ENCODE results near the gene TIMM17B. TPM values are rescaled to one million over a fixed set of nuclear protein-coding genes. Genes with fewer than 3 reads are reported as not detected.
"Not testable (repeated sequence)": the region's sequence is repeated elsewhere in the genome, so short reads cannot be mapped to it uniquely, and the experiment has no call there.

Gene TIMM17B
- total RNA-seq, 2 experiments from 2014 or later = 52.9 to 53.2 TPM

DNA sequence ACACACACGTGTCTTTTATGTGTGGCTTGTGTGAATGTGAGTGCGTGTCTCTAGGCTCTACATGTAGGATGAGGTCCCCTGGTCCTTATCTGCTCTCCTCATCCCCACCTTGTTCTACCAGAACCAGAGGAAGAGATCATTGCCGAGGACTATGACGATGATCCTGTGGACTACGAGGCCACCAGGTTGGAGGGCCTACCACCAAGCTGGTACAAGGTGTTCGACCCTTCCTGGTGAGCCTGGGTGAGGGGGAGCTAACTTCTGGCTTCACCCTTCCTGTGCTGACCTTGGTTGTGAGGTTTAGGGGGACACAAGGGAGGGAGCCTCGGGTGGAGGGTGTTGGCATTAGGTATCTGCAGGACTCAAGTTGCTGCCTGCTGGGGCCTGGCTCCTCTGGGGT is 3.5 kb upstream of the TIMM17B start:
- no peak for ATAC-seq
- no peak for DNase-seq
- Mint-ChIP-seq H3K9me3 (ENCODE audit: low read depth) (no peaks in the 10 kb centered on the region), H3K4me3 (no peak overlapping the region), H3K27ac (no peak overlapping the region), H3K4me1 (peaks cover 15% of the 10 kb centered on the region), H3K36me3 (peaks cover 9% of the 10 kb centered on the region), H3K27me3 (no peaks in the 10 kb centered on the region)
- CTCF ChIA-PET = no interaction called here

DNA sequence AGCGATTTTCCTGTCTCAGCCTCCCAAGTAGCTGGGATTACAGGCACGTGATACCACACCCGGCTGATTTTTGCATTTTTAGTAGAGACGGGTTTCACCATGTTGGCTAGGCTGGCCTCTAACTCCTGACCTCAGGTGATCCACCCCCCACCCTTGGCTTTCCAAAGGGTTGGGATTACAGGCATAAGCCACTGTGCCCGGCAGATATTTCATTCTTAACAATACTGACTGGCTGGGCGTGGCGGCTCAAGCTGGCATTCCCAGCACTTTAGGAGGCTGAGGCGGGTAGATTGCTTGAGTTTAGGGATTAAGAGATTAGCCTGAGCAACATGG is 1.5 kb upstream of the TIMM17B start:
- peaks cover 20% of the 10 kb centered on the region for H3K4me1 Mint-ChIP-seq
- no peak overlapping the region for H3K27ac Mint-ChIP-seq
- DNase-seq (no peak), ATAC-seq (no peak)
- H3K4me3 Mint-ChIP-seq = peak overlapping the region; percentile 9
- no peaks in the 10 kb centered on the region for H3K9me3 Mint-ChIP-seq (ENCODE audit: low read depth)
- no peaks in the 10 kb centered on the region for H3K27me3 Mint-ChIP-seq
- H3K36me3 Mint-ChIP-seq = peaks cover 9% of the 10 kb centered on the region
- CTCF ChIA-PET = no interaction called here

DNA sequence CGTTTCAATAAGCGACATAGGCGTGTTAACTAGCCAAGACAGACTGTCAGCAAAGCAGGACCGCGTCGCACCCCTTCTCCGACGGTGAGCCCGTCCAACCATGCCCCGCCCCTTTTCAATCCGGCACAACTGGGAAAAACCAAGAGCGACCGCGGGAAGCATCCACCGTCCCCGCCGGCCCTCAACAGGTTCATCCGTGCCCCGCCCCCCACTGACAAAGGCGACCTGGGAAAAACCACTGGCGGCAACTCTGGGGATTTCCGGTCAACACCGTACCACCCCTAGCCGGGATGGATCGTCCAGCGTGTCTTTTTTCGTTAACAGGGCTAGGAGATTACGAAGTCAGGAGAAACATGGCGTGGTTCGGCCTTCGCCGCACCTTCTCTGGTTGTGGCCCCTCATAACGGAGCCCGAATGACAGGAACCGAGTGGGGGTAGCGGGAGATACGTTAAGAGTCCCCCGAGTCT is 377 bp downstream of the TIMM17B start:
- ATAC-seq = peak; percentile 7
- peak overlapping the region; percentile 97 for H3K27ac Mint-ChIP-seq
- H3K4me3 Mint-ChIP-seq = peak overlapping the region; percentile 80
- peaks cover 7% of the 10 kb centered on the region for H3K36me3 Mint-ChIP-seq
- no peaks in the 10 kb centered on the region for H3K27me3 Mint-ChIP-seq
- peaks cover 24% of the 10 kb centered on the region for H3K4me1 Mint-ChIP-seq
- CTCF ChIA-PET = interaction anchor here (0.9 to 1.4 kb wide), 6 partner anchors 40 to 266 kb away, joined by 3 to 4 read pairs (median 3); no protein-coding TSS in a partner anchor
- no peaks in the 10 kb centered on the region for H3K9me3 Mint-ChIP-seq (ENCODE audit: low read depth)
- peak; percentile 72 for DNase-seq

DNA sequence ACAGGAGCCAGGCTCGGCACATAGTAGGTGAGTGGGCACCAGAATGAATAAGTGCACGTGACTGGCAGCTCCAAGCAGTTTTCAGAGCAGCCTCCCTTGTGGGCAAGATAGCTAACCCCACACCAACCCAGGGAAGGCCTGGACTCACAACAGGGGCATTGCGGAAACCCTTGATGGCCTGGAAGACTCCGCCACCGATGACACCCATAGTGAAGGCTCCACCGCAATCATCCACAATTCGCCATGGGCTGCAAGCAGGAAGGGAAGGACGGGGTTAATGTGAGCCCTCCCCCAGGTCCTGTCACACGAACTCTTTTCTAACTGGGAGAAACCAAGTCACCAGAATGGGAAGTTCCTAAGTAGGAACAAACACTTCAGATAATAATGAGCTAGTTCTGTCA is 957 bp downstream of the TIMM17B start:
- no peak for ATAC-seq
- Mint-ChIP-seq H3K27ac (peak overlapping the region; percentile 97), H3K9me3 (ENCODE audit: low read depth) (no peaks in the 10 kb centered on the region), H3K4me1 (peaks cover 28% of the 10 kb centered on the region), H3K27me3 (no peaks in the 10 kb centered on the region), H3K4me3 (peak overlapping the region; percentile 80), H3K36me3 (peaks cover 3% of the 10 kb centered on the region)
- no peak for DNase-seq
- CTCF ChIA-PET = interaction anchor here (1.0 to 1.4 kb wide), 2 partner anchors 40 to 71 kb away, joined by 3 read pairs; no protein-coding TSS in a partner anchor

DNA sequence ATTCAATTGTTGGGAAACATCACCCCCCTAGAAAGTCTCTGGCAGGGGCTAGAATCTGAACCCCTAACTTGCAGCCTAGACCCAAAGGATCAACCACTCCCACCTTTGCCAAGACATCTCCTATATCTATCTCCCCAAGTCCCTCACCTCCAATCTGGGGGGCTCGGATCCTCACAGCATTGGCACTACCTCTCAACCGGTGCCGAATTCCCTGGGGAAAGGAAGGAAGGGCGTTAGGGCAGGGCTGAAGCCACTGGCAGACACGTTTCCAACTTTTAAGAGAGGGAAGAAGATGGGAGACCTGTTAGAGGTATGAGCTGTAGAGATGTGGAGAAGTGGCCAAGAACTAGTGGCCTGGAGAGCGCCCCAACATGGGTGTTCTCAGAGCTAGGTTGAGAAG is 2.7 kb downstream of the TIMM17B start:
- H3K4me1 Mint-ChIP-seq = peaks cover 36% of the 10 kb centered on the region
- ATAC-seq = no peak

DNA sequence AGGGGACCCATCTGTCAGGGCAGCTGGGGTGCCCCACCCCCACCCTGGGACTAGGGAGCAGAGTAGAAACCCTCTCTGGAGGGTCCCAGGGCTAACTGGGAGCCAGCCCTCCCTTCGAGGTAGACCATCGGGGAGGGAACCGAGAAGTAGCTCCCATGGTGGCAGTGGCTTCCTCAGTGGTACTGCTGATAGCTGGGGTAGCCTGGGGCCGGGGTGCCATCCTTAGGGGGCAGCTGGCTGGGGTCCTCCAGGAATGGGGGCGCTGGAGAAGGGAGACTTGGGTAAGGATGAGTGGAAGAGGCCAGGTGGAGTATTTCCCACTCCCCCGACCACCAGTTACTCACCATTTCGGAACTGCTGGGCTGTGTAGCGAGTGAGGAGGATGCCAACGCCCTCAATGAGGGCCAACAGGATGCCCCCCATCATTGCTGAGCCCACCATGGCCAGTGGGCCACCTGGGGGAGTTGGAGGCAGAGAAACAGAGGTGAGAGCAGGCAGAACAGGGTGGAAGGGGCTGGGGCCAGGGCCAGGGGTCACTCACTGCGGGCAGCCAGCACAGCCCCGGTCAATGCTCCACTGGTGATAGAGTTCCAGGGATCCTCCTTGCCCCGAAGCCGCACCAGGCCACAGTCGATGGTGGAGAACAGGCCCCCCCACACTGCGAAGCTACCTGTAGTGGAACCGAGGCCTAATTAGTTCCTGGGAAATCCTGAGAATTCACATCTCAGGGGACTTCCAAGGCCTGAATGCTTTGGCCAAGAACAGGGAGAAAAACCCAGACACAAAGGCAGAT is 3.8 kb downstream of the TIMM17B start:
- CTCF ChIA-PET = interaction anchor here (1.8 kb wide), 1 partner anchor 23 kb away, joined by 4 read pairs; no protein-coding TSS in a partner anchor
- H3K27me3 Mint-ChIP-seq = no peaks in the 10 kb centered on the region
- H3K4me1 Mint-ChIP-seq = peaks cover 31% of the 10 kb centered on the region
- no peak for DNase-seq
- H3K36me3 Mint-ChIP-seq = peaks cover 3% of the 10 kb centered on the region
- no peak overlapping the region for H3K4me3 Mint-ChIP-seq
- ATAC-seq = no peak
- H3K9me3 Mint-ChIP-seq (ENCODE audit: low read depth) = no peaks in the 10 kb centered on the region
- H3K27ac Mint-ChIP-seq = no peak overlapping the region

More for the DNA sequence above, 2.7 kb downstream of the TIMM17B start:
- Mint-ChIP-seq H3K27ac (peak overlapping the region; percentile 54), H3K4me3 (peak overlapping the region; percentile 23), H3K9me3 (ENCODE audit: low read depth) (no peaks in the 10 kb centered on the region), H3K27me3 (no peaks in the 10 kb centered on the region), H3K36me3 (peaks cover 3% of the 10 kb centered on the region)
- CTCF ChIA-PET = interaction anchor here (1.0 kb wide), 1 partner anchor 43 kb away, joined by 4 read pairs; no protein-coding TSS in a partner anchor
- DNase-seq = no peak

DNA sequence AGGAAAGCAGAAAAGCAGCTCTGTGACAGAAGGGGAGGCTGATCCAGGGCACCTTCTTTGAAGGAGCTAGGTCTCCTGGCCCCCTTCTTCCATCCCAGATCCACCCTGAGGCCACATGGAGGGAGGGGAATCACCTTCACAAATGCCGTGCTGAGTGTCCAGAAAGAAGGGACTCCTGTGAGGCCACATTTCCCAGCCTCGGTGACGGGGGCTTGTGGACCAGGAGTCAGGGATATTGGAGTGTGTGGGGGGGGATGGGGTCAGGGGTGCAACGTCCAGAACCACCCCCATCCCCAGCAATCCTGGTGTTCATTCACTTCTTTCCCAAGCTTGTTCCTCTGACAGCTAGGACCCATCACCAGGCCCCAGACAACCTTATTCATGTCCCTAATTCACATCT is 4.7 kb downstream of the TIMM17B start:
- CTCF ChIA-PET = interaction anchor here (0.9 to 1.8 kb wide), 3 partner anchors 24 to 52 kb away, joined by 3 to 4 read pairs (median 4); no protein-coding TSS in a partner anchor
- H3K27ac Mint-ChIP-seq = peak overlapping the region; percentile 28
- no peaks in the 10 kb centered on the region for H3K27me3 Mint-ChIP-seq
- H3K9me3 Mint-ChIP-seq (ENCODE audit: low read depth) = no peaks in the 10 kb centered on the region
- H3K36me3 Mint-ChIP-seq = peaks cover 3% of the 10 kb centered on the region
- DNase-seq (no peak), ATAC-seq (no peak)
- H3K4me3 Mint-ChIP-seq = no peak overlapping the region
- H3K4me1 Mint-ChIP-seq = peaks cover 30% of the 10 kb centered on the region

DNA sequence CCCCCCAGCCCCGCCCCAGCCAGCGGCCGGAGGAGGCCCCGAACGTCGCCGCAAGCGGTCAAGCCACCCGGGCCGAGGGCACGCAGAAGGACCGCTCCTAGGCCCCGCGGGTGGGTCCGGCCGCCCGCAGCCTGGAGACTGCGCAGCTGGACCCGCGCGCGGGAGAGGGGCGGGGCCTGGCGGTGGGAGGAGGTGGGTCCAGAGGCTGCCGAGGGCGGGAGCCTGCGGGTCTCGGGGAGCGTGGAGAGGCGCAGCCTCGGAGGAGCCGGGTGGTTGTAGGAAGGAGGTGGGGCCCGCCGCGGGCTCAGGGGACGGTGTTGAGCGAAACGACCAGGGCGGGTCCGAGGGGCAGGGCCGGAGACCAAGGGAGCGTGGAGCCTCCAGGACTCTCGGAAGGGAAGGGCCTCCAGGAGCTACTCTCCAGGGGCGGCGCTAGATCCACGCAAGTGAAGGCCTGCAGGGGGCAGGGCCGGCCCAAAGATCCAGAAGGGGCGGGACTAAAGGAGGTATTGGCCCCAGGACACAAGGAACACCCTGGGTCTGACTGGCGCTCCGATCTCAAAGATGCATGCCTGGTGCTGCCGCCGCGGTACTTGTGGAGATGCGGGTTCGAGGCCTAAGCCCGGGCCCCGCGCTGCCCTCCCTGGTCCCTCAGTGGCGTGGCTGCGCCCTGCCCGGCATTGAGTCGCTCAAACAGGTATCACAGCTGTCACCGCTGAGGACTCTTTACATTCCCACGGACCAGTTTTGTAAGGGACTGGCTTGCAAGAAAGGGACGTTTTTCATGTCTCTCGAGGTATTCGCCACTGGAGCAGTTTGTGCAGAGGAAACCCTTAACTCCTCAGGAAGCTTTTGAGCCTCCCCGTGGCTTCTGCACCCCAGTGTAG is 5.9 kb downstream of the TIMM17B start:
- CTCF ChIA-PET = interaction anchor here (0.7 to 2.4 kb wide), 12 partner anchors 20 to 276 kb away, joined by 3 to 7 read pairs (median 4); partner anchors contain the start of genes OTUD5 and SLC35A2
- peaks cover 3% of the 10 kb centered on the region for H3K36me3 Mint-ChIP-seq
- H3K4me3 Mint-ChIP-seq = peak overlapping the region; percentile 75
- DNase-seq (peak; percentile 85), ATAC-seq (peak; percentile 95)
- no peaks in the 10 kb centered on the region for H3K9me3 Mint-ChIP-seq (ENCODE audit: low read depth)
- H3K27ac Mint-ChIP-seq = peak overlapping the region; percentile 72
- H3K4me1 Mint-ChIP-seq = peaks cover 26% of the 10 kb centered on the region
- H3K27me3 Mint-ChIP-seq = no peaks in the 10 kb centered on the region

DNA sequence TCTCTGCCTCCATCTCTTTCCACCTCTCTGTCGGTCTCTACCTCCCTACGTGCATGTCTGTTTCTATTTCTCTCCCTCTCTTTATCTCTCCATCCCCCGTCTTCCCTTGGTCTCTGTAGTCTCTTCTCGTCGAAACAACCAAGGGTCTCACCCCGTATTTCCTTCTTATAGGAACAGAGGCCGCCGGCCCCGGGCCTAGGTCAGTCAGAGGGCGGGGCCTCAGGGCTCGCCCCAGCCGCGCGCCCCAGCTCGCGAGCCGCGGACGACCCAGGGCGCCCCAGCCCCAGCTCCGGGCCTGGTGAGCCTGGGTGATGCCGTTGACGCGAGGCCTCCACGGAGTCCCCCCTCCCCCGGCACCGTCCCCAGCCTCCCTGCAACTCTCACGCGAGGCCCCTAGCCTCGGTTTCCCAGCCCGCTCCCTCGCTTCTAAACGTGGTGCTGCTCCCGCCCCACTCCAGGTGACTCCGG is 6.6 kb downstream of the TIMM17B start:
- peaks cover 3% of the 10 kb centered on the region for H3K36me3 Mint-ChIP-seq
- no peaks in the 10 kb centered on the region for H3K27me3 Mint-ChIP-seq
- peak overlapping the region; percentile 66 for H3K27ac Mint-ChIP-seq
- peak overlapping the region; percentile 75 for H3K4me3 Mint-ChIP-seq
- ATAC-seq = peak; percentile 50
- CTCF ChIA-PET = interaction anchor here (0.7 to 2.4 kb wide), 9 partner anchors 21 to 276 kb away, joined by 3 to 7 read pairs (median 4); partner anchors contain the start of genes OTUD5 and SLC35A2
- peaks cover 21% of the 10 kb centered on the region for H3K4me1 Mint-ChIP-seq
- DNase-seq = no peak
- no peaks in the 10 kb centered on the region for H3K9me3 Mint-ChIP-seq (ENCODE audit: low read depth)

DNA sequence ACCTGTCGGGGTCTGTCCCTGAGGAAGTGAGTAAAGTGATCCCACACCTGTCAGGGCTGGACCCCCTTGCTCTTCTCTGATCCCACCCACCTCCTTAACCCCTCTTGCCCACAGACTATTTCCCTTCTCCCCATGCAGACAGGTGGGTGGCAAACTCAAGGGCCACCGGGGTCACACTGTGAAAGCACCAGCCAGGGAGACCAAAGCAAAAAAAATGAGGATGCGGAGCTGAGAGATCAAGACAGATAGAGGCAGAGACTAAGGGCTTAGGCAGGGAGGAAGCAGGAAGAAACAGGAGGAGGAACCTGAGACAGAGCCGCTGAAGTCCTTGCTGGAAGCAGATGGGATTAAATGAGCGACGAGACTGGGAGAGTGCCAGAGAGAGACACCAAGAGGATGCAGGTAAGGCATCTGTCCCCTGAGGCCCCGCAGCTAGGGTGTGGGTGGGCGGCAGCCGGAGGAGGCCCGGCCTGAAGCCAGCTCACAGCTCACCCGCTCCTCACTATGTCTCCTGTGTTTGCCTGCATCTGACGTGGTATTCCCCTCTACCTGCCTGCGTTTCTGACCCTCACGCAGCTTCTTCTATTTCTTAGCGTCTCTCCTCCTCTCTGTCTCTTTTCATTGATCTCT is 7.2 kb downstream of the TIMM17B start:
- CTCF ChIA-PET = interaction anchor here (1.2 to 2.4 kb wide), 5 partner anchors 21 to 242 kb away, joined by 3 to 7 read pairs (median 5); partner anchors contain the start of gene SLC35A2
- no peak for ATAC-seq
- peak overlapping the region; percentile 66 for H3K27ac Mint-ChIP-seq
- peak overlapping the region; percentile 75 for H3K4me3 Mint-ChIP-seq
- DNase-seq = no peak
- H3K27me3 Mint-ChIP-seq = no peaks in the 10 kb centered on the region
- peaks cover 3% of the 10 kb centered on the region for H3K36me3 Mint-ChIP-seq
- no peaks in the 10 kb centered on the region for H3K9me3 Mint-ChIP-seq (ENCODE audit: low read depth)
- H3K4me1 Mint-ChIP-seq = peaks cover 19% of the 10 kb centered on the region

DNA sequence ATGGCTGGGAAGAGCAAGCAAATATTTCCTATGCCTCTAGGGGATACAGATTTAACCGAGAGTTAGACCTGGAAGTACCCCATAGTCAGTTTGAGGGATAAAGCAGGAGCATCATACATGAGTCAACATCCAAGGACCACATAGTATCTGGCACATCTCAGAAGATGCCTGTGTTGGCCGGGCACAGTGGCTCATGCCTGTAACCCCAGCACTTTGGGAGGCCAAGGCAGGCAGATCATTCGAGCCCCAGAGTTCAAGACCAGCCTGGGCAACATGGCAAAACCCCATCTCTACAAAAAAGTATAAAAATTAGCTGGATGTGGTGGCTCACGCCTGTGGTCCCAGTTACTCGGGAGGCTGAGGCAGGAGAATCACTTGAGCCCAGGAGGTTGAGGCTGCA is 11.0 kb downstream of the TIMM17B start:
- not testable (repeated sequence) for H3K9me3 Mint-ChIP-seq (ENCODE audit: low read depth); DNase-seq; H3K27me3 Mint-ChIP-seq; H3K4me1 Mint-ChIP-seq; H3K4me3 Mint-ChIP-seq; H3K36me3 Mint-ChIP-seq; H3K27ac Mint-ChIP-seq; ATAC-seq
- CTCF ChIA-PET = interaction anchor here (0.9 kb wide), 1 partner anchor 238 kb away, joined by 3 read pairs; no protein-coding TSS in a partner anchor

DNA sequence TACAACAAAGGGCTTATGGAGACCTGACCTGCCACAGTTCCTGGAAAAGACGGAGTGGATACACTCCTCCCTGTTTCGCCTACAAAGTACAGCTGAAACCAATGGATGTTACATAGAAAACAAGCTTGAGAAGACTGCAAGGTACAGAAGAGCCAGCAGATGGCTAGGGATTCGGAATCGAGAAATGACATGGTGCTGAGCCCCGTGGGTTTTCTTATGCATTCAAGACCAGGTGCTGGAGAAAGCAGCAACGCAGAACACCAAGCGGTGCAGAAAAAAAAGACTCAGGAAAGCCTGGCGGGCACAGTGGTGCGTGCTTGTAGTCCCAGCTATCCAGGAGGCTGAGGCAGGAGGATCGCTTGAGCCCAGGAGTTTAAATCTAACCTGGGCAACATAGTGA is 13.8 kb downstream of the TIMM17B start:
- no peak for ATAC-seq
- CTCF ChIA-PET = no interaction called here
- no peak overlapping the region for H3K27ac Mint-ChIP-seq
- H3K27me3 Mint-ChIP-seq = peaks cover 3% of the 10 kb centered on the region
- H3K4me1 Mint-ChIP-seq = no peaks in the 10 kb centered on the region
- no peak overlapping the region for H3K4me3 Mint-ChIP-seq
- no peaks in the 10 kb centered on the region for H3K36me3 Mint-ChIP-seq
- no peak for DNase-seq
- no peaks in the 10 kb centered on the region for H3K9me3 Mint-ChIP-seq (ENCODE audit: low read depth)

DNA sequence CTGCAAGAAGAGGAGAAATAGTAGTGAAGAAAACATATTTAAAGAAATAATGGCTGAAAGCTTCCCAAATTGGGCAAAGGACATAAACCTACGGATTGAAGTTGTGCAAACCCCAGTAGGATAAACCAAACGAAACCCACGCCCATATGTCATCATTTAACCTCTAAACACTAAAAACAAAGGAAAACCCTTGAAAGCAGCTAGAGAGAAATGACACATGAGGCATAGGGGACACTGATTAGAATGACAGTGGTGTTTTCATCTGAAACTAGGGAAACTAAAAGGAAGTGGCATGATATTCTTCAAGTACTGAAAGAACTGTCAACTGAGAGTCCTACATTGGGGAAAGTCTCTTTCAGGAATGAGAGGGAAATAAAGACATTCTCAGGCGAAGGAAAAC is 20.6 kb downstream of the TIMM17B start:
- H3K27ac Mint-ChIP-seq; ATAC-seq; H3K4me1 Mint-ChIP-seq; DNase-seq; H3K9me3 Mint-ChIP-seq (ENCODE audit: low read depth); CTCF ChIA-PET; H3K4me3 Mint-ChIP-seq; H3K36me3 Mint-ChIP-seq: not testable (repeated sequence)
- H3K27me3 Mint-ChIP-seq = peaks cover 11% of the 10 kb centered on the region

All from activated CD8-positive, alpha-beta memory T cell treated with anti-CD3 and anti-CD28 coated beads, Interleukin-2, amount 10 ng/mL, durations not matched to agents 7 days and 5 days (primary cell).